Stimulated activated CD4-positive, alpha-beta T cell treated with anti-CD3 and anti-CD28 coated beads, Interleukin-2, amount 100 ng/mL, for 48 hours (primary cell): ENCODE results near the gene SPHK2.
"Not testable (repeated sequence)": the region's sequence is repeated elsewhere in the genome, so short reads cannot be mapped to it uniquely, and the experiment has no call there.

Source experiments
- DNase-seq, 2 donors: peaks; one replicate each; pipeline ENCODE4 v3.0.0-alpha.2; 2020

Gene SPHK2

DNA sequence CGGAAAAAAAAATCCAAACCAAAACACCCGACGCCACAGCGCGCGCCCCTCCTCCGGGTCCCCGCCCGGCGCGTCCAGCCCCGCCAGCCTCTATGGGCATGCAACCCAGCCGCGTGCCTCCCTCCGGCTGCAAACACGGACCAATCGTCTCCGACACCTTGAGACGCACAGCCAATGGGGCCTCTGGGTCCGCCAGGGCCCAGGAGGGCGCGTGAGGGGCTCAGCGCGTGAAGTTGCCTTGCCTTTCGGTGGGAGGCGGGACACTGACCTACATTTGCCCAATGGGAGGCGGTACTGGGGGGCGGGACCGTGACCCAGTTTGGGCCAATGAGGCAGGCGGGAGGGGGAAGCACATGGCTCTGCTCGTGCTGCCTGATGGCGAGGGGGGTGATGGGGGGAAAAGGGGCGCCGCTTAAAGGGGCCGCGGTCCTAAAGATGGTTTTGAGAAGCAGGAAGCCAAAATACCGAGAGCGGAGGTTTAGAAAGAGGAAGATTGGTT lies 18.2 kb downstream of the SPHK2 start:
- peak; percentile 94 to 95 for DNase-seq

- peak; percentile 51 to 61 for DNase-seq
These were observed 18.9 kb downstream of the SPHK2 start for GRCh38 chr19:48637948-48638830.

- DNase-seq = no peak
These were observed 19.6 kb downstream of the SPHK2 start for GRCh38 chr19:48638831-48639381.

GRCh38 chr19:48639483-48640375 lies 20.4 kb downstream of the SPHK2 start:
- DNase-seq = no peak

DNA sequence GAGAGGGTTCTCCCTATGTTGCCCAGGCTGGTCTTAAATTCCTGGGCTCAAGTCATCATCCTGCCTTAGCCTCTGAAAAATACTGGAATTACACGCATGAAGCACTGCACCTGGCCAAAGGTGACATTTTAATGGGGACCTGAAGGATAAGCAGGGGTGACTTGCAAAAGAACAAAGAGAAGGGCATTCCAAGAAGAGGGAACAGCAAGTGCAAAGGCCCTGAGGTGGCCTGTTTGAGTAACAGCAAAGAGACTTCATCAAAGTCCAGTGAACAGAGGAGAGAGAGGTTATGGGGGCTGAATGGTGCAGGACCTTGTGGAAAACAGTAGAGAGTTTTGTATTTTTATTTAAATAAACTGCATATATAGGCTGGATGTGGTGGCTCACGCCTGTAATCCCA lies 22.5 kb downstream of the SPHK2 start:
- no peak for DNase-seq

GRCh38 chr19:48642862-48643261 lies 23.6 kb downstream of the SPHK2 start:
- no peak for DNase-seq

- DNase-seq = no peak
These were observed 25.0 kb downstream of the SPHK2 start for GRCh38 chr19:48644355-48644754.

DNA sequence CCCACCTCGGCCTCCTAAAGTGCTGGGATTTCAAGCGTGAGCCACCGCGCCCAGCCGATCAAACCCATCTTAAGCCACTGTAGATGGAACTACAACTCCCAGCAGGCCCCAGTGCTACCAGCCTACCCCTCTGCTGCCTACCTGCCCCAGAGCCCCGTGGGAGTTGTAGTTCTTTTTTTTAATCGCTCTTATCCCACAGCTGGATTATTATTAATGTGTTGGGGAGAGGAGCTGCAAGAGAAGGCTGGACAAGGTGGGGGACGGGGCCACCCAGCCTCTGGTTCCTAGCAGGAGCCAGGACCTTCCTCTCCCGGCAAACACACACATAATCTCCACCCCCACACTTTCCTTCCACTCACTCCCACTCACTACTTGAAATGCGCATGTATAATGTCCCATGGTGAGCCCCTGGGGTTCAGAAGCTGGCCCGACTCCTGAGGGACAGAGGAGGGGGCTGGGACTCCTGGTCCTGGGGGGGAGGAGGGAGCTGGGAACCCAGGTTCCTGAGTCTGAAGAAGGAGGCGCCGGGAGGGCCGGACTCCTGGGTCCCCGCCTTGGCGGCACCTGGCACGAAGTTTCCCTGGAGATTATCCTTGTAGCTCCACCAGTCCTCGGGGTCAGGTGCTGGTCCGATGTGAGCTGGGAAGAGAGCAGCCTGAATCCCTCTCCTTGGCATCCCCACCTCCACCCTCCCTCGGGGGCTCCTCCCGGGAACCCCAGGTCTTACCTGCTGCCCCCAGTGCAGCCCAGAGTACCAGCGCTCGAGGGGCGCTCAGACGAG lies 25.7 kb downstream of the SPHK2 start:
- peak; percentile 64 to 69 for DNase-seq

DNA sequence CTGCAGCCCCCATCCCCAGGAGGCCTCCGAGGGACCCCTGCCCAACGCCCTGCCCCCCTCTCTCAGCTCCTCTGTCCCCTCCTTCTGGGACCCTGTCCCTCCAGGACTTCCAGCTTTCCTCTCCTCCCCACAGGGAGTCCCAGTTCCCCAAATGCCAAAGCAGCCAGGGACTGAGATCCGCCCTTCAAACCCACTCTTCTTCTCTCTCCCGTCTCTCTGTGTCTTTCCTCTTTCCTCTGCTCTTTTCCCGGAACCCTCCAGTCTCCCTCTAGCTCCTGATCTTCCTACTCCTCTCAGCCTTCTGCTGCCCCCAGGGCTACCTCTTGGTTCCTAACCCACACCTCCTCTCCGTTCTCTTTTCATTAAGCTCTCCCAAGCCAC lies 26.3 kb downstream of the SPHK2 start:
- no peak for DNase-seq

- DNase-seq = peak; percentile 86 to 87
These were observed 26.9 kb downstream of the SPHK2 start, which contains the start of gene CA11 for GRCh38 chr19:48646001-48646721. Gene CA11, minus strand, starts transcription at chr19:48646187. Its CDS starts 555 bp downstream, at chr19:48645632.

GRCh38 chr19:48646722-48647216 lies 27.5 kb downstream of the SPHK2 start:
- DNase-seq = no peak

GRCh38 chr19:48648134-48648533 lies 28.8 kb downstream of the SPHK2 start:
- DNase-seq = no peak

GRCh38 chr19:48650974-48651682 lies 31.8 kb downstream of the SPHK2 start:
- DNase-seq = no peak

GRCh38 chr19:48651683-48652048 lies 32.4 kb downstream of the SPHK2 start:
- no peak for DNase-seq

- DNase-seq = no peak
These were observed 35.2 kb downstream of the SPHK2 start for GRCh38 chr19:48654299-48655059.

DNA sequence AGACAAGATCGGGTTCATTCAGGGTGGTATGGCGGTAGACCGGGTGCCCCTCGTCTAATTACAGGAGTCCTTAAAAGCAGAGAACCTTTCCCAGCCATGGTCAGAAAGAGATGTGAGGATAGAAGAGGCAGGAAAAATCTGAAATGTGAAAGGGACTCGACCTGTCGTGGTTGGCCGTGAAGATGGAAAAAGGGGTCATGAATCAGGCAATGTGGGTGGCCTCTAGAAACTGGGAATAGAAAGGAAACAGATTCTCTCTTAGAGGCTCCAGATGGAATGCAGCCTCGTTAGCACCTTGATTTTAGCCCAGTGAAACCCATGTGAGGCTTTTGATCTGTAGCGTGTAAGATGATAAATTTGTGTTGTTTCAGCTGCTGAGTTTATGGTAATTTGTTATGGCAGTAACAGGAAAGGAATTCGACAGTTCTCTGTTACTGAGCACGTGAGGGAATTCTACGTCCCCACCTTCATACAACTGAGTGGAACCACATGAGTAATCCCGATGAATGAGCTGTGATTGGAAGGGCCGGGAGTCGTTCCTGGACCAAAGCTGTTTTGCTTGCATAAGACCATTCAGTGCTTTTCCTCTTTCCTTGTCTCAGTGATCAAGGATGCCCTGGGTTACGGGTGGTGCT lies 37.7 kb downstream of the SPHK2 start:
- no peak for DNase-seq

GRCh38 chr19:48657828-48658227 lies 38.5 kb downstream of the SPHK2 start:
- not testable (repeated sequence) for DNase-seq

GRCh38 chr19:48658483-48658882 lies 39.2 kb downstream of the SPHK2 start:
- DNase-seq = no peak

DNA sequence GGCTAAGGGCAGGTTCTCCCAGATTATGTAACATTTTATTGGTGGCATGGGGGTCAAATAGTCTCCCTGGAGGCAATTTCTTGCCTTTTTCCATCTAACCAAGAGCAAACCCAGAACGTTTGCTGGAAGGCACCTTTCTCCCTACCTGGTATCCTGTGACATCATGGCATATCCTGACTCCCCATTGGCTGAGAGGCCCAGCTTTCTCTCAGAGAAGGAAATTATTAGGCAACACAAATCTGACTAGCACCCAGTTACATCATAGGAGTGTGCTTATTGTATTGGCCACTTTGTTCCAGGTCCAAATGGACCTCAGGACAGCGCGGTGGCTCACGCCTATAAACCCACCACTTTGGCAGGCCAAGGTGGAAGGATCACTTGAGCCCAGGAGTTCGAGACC lies 40.5 kb downstream of the SPHK2 start:
- no peak for DNase-seq
